ENCODE results near the gene USP37.
A peak's percentile ranks its signal among the peaks of the same experiment; 100 is the strongest.

DNA sequence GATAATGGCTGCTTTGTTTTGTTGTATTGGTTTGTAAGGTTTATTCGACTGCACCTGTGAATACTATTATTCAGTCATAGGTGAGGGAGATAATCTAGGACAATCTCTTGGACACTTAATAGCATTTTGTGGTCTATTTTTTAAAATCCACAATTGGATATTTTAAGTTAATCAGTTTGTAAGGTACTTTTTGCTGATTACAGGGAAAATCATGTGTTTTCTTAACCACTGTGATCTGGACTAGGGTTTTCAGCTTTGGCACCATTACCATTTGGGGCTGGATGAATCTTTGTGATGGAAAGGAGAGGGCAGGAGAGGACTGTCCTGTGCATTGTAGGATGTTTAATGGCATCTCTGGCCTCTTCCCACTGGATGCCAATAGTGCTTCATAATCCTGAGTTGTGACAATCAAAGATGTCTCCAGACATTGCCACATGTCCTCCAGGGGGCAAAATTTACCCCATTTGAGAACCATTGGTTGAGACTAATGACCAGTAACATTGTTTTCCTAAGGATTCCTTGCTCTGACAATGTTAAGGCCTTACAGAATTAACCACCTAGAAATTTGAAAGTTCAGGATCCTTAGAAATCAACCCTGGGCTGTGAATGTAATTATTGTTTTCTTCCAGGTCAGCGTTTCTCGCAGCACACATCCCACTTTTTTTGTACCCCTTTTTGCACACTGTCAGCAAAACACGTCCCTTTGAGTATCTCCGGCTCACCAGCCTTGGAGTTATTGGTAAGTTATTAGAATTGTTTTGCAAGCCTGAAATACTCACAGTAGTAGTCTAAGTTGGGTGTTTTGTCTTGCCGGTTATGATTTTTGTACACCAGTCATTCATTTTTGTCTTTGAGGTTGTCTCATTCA is 16.1 kb upstream of the USP37 start:
- TF ChIP-seq POLR2A (IDR thresholded peaks at IDR 0.05; ENCODE audit: borderline replicate concordance, extremely low read depth, insufficient read depth, insufficient read length) (no peak), CTCF (IDR thresholded peaks at IDR 0.05 in 2 of 3, conservative IDR thresholded peaks at IDR 0.05 in 1 of 3; ENCODE audit: borderline replicate concordance in 1 of 3, insufficient read depth in 1 of 3, low read depth in 2 of 3, low read length in 2 of 3) (peak in 2 of 3 experiments; percentile 7 to 26; a peak in 2 of 6 replicates), ELF1 (IDR thresholded peaks at IDR 0.05; ENCODE audit: borderline replicate concordance, low read depth) (no peak), SIN3A (IDR thresholded peaks at IDR 0.05; ENCODE audit: low read depth) (no peak), RAD21 (IDR thresholded peaks at IDR 0.05; ENCODE audit: low read depth) (no peak), SP1 (IDR thresholded peaks at IDR 0.05; ENCODE audit: low read depth) (no peak), EZH2phosphoT487 (IDR thresholded peaks at IDR 0.05; ENCODE audit: borderline replicate concordance) (no peak), POLR2AphosphoS5 (IDR thresholded peaks at IDR 0.05; ENCODE audit: low read depth, low read length) (no peak), EZH2 (IDR thresholded peaks at IDR 0.05) (no peak), JUND (IDR thresholded peaks at IDR 0.05) (no peak), YY1 (IDR thresholded peaks at IDR 0.05; ENCODE audit: extremely low read depth, insufficient replicate concordance, low read depth, low read length) (no peak)

Measured in HCT116 (cell line).